T-helper 17 cell (primary cell): ENCODE data around the gene SMARCC2. TPM values are rescaled to one million over a fixed set of nuclear protein-coding genes. Genes with fewer than 3 reads are reported as not detected.
A peak's percentile ranks its signal among the peaks of the same experiment; 100 is the strongest.

Source experiments
- ATAC-seq: fragments of 150-1000 bp; cut with Tn5 transposase; 2 replicates; pipeline ENCODE4 v1.10.0; 2021; ENCODE audit warnings: mild to moderate bottlenecking, moderate library complexity
- DNase-seq, 3 donors: peaks; one replicate each; pipeline versions ENCODE4 v3.0.0 to v3.0.0-alpha.2; 2020 to 2021
- H3K9me3 ChIP-seq: one replicate; pipeline ENCODE4 v1.7.0; 2013; ENCODE audit warnings: low read length, mild to moderate bottlenecking; ENCODE audit not compliant: control insufficient read depth, poor library complexity, severe bottlenecking
- H3K27ac Mint-ChIP-seq: one replicate; pipeline ENCODE4 v1.8.0; 2022; ENCODE audit warnings: mild to moderate bottlenecking, moderate library complexity, mixed read lengths
- H3K27me3 Mint-ChIP-seq: one replicate; pipeline ENCODE4 v1.8.0; 2022; ENCODE audit warnings: mixed read lengths
- H3K36me3 Mint-ChIP-seq: one replicate; pipeline ENCODE4 v1.8.0; 2022; ENCODE audit warnings: low read depth, mixed read lengths
- H3K4me1 Mint-ChIP-seq: one replicate; pipeline ENCODE4 v1.8.0; 2022; ENCODE audit warnings: mild to moderate bottlenecking, mixed read lengths
- H3K4me3 Mint-ChIP-seq: one replicate; pipeline ENCODE4 v1.8.0; 2022; ENCODE audit warnings: mild to moderate bottlenecking, moderate library complexity, mixed read lengths
- total RNA-seq, 4 donors: library from RNA in 2 of 4; stranded (reverse) in 2 of 4; gene quantifications; one replicate each; pipeline ENCODE4 v1.2.3 and lab custom pipeline; 2022 to 2026

SMARCC2 gene
- total RNA-seq, 2 donors from 2014 or later, result 130 to 138 TPM

DNA sequence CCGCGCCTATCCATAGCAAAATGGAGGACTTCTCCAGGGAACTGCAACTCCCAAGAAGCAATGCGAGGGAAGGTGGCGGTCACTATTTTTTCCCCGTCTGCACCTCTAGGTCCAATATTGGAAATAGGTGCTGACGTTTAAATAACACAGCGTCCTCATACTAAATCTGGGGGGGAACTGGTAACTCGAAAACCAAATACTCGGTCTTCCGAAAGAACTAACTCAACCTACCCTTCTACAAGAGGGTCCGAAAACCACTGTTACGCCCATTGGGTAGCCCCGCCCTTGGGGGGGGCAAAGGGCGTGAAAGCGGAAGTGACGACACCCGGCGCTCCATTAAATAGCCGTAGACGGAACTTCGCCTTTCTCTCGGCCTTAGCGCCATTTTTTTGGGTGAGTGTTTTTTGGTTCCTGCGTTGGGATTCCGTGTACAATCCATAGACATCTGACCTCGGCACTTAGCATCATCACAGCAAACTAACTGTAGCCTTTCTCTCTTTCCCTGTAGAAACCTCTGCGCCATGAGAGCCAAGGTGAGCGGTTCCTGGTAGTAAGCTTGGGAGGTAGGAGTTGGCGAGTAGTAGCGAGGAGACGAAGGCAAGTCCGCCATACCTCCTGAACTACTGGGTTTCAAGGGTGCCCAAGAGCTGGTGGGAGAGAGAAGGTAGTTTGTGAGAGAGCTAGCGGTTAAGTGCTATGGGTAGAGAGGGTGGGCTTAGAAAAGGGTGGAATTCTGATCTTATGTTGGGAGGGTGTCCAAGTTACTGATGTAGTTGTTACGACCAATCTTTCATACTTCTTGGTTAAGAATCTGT is 72.8 kb downstream of the SMARCC2 start, which contains the start of gene RPL41:
Gene RPL41, plus strand, starts transcription at position 367 of the 815 bp plus-strand sequence.
- H3K9me3 ChIP-seq, result no peaks in the 10 kb centered on the region
- Mint-ChIP-seq H3K27me3 (no peaks in the 10 kb centered on the region), H3K27ac (peak within 1 kb of the TSS; percentile 99), H3K4me3 (peak within 1 kb of the TSS; percentile 98), H3K36me3 (peaks cover 8% of the 10 kb centered on the region), H3K4me1 (peaks cover 31% of the 10 kb centered on the region)
- ATAC-seq, result peak; percentile 54
- DNase-seq, result peak; percentile 77 to 89 (median 84)

GRCh38 chr12:56115329-56115728 is 74.0 kb downstream of the SMARCC2 start:
- peaks cover 13% of the 10 kb centered on the region for H3K36me3 Mint-ChIP-seq
- no peak for ATAC-seq

DNA sequence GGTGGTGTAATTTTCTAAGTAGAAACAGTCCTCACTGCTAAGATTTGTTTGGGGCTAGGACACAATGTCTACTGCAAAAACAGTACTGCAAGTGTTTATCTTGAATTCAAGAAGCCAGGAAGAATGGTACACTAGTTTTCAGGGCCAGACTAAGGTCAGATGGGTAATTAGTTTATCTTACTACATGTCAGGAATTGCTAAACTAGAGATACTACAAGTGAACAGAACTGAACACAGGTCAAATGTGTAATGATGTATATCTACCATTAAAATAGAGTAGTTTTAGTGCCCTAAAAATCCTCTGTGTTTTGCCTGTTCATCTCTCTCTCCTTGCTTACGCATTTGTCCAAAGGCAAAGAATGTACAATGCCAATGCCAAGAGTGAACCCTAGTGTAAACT is 75.2 kb downstream of the SMARCC2 start:
- ATAC-seq (no peak), DNase-seq (no peak)
- H3K9me3 ChIP-seq, result no peaks in the 10 kb centered on the region
- Mint-ChIP-seq H3K36me3 (peaks cover 13% of the 10 kb centered on the region), H3K27me3 (no peaks in the 10 kb centered on the region), H3K4me3 (no peak overlapping the region), H3K27ac (peak overlapping the region; percentile 53), H3K4me1 (peaks cover 25% of the 10 kb centered on the region)

More at GRCh38 chr12:56115329-56115728, 74.0 kb downstream of the SMARCC2 start:
- H3K27ac Mint-ChIP-seq, result peak overlapping the region; percentile 99
- H3K4me1 Mint-ChIP-seq, result peaks cover 31% of the 10 kb centered on the region
- peak overlapping the region; percentile 98 for H3K4me3 Mint-ChIP-seq
- no peaks in the 10 kb centered on the region for H3K9me3 ChIP-seq
- DNase-seq, result no peak
- H3K27me3 Mint-ChIP-seq, result no peaks in the 10 kb centered on the region

Other genes with a start within 250 kb of the SMARCC2 start
- gene PMEL, start 223.4 kb downstream of the SMARCC2 start, total RNA-seq, result under 1 TPM in 1 of 2 donors, not detected in 1; 0.63 TPM
- gene CDK2, start 222.7 kb downstream of the SMARCC2 start, total RNA-seq, result 10 to 100 TPM; 12.2 to 18.7 TPM
- gene RAB5B, start 215.4 kb downstream of the SMARCC2 start, total RNA-seq, result 10 to 100 TPM; 56.4 to 57.0 TPM
- 1 to 10 TPM; 1.5 to 2.2 TPM for gene SUOX, start 192.2 kb downstream of the SMARCC2 start, total RNA-seq
- 1 to 10 TPM; 3.9 to 9.4 TPM for gene IKZF4, start 168.4 kb downstream of the SMARCC2 start, total RNA-seq
- 10 to 100 TPM; 46.9 to 72.3 TPM for gene RPS26, start 147.6 kb downstream of the SMARCC2 start, total RNA-seq
- under 1 TPM; 0.60 to 0.80 TPM for gene ERBB3, start 109.3 kb downstream of the SMARCC2 start, total RNA-seq
- 10 to 100 TPM; 62.0 to 76.2 TPM for gene PA2G4, start 84.9 kb downstream of the SMARCC2 start, total RNA-seq
- gene RPL41, start 72.8 kb downstream of the SMARCC2 start, total RNA-seq, result 1,000 to 10,000 TPM; 5,484 to 5,668 TPM
- 1 to 10 TPM; 6.8 to 8.7 TPM for gene ZC3H10, start 71.2 kb downstream of the SMARCC2 start, total RNA-seq
- 100 to 1,000 TPM; 178 to 211 TPM for gene ESYT1, start 61.2 kb downstream of the SMARCC2 start, total RNA-seq
- gene MYL6B, start 36.9 kb downstream of the SMARCC2 start, total RNA-seq, result 1 to 10 TPM; 5.4 to 9.0 TPM
- 100 to 1,000 TPM; 741 to 784 TPM for gene MYL6, start 31.1 kb downstream of the SMARCC2 start, total RNA-seq
- gene RNF41, start 32.4 kb upstream of the SMARCC2 start, total RNA-seq, result 10 to 100 TPM; 35.5 to 37.4 TPM
- gene NABP2, start 34.9 kb upstream of the SMARCC2 start, total RNA-seq, result 10 to 100 TPM; 12.5 to 19.4 TPM
- not detected for gene SLC39A5, start 40.6 kb upstream of the SMARCC2 start, total RNA-seq
- 10 to 100 TPM; 30.8 to 33.4 TPM for gene ANKRD52, start 68.9 kb upstream of the SMARCC2 start, total RNA-seq
- 10 to 100 TPM; 28.7 to 34.4 TPM for gene COQ10A, start 77.5 kb upstream of the SMARCC2 start, total RNA-seq
- 100 to 1,000 TPM; 189 to 197 TPM for gene CS, start 110.8 kb upstream of the SMARCC2 start, total RNA-seq
- 10 to 100 TPM; 47.4 to 53.4 TPM for gene CNPY2, start 126.5 kb upstream of the SMARCC2 start, total RNA-seq
- 100 to 1,000 TPM in 1 of 2 donors, 10 to 100 TPM in 1; 81.1 to 108 TPM for gene PAN2, start 144.5 kb upstream of the SMARCC2 start, total RNA-seq
- 10 to 100 TPM; 44.9 to 49.8 TPM for gene IL23A, start 149.4 kb upstream of the SMARCC2 start, total RNA-seq
- gene STAT2, start 170.6 kb upstream of the SMARCC2 start, total RNA-seq, result 100 to 1,000 TPM; 116 to 145 TPM
- gene APOF, start 173.4 kb upstream of the SMARCC2 start, total RNA-seq, result not detected